Nephron (organoid): ENCODE results near the gene PRKAB1.
A peak's percentile ranks its signal among the peaks of the same experiment; 100 is the strongest.

ENCODE experiments used
- H3K27ac Mint-ChIP-seq, 3 experiments: 2 replicates each; pipeline ENCODE4 v1.8.0; 2020; ENCODE audit warnings: mixed read lengths in 3 of 3, mild to moderate bottlenecking in 2 of 3, moderate library complexity in 1 of 3
- H3K27me3 Mint-ChIP-seq: 2 replicates; pipeline ENCODE4 v1.8.0; 2021; ENCODE audit warnings: low read depth, mild to moderate bottlenecking, moderate library complexity, mixed read lengths
- H3K36me3 Mint-ChIP-seq: 2 replicates; pipeline ENCODE4 v1.8.0; 2020; ENCODE audit warnings: low read depth, mixed read lengths
- H3K4me1 Mint-ChIP-seq: 2 replicates; pipeline ENCODE4 v1.8.0; 2020; ENCODE audit warnings: mixed read lengths
- H3K4me3 Mint-ChIP-seq, 3 experiments: 2 replicates each; pipeline ENCODE4 v1.8.0; 2020; ENCODE audit warnings: mild to moderate bottlenecking in 3 of 3, mixed read lengths in 3 of 3, moderate library complexity in 2 of 3
- H3K9me3 Mint-ChIP-seq: 2 replicates; pipeline ENCODE4 v1.8.0; 2020; ENCODE audit warnings: mixed read lengths
- TF ChIP-seq, protein P1 (sequence below), 3 experiments: fragments of 200-600 bp; sonication (generic); IDR thresholded peaks; one replicate each; pipeline ENCODE4 v1.5.0; 2021; ENCODE audit warnings: antibody characterized with exemption in 3 of 3; ENCODE audit not compliant: unreplicated experiment in 3 of 3

Gene PRKAB1

DNA sequence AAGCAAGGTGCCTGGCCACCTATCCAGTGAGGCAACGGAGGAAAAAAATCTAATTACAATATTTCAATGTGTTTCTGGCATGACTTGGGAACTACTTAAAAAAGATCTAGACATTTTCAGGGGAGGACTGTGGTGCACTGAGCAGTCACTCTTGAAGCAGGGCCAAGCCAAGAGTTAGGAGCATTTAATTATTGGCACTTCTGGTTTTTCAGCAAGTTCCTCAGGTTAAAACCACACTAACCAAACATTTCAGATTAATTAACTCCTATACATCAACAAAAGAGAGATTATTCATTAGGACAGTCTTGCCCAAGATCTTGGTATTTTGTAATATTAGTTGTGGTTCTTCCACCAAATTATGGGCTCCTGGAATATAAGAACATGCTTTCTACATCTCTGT is 25.6 kb downstream of the PRKAB1 start:
- no peaks in the 10 kb centered on the region for H3K9me3 Mint-ChIP-seq
- H3K4me3 Mint-ChIP-seq, result no peak overlapping the region
- no peaks in the 10 kb centered on the region for H3K27me3 Mint-ChIP-seq
- peak overlapping the region; percentile 76 to 92 (median 84) for H3K27ac Mint-ChIP-seq
- peaks cover 28% of the 10 kb centered on the region for H3K36me3 Mint-ChIP-seq
- TF ChIP-seq, protein P1, sequence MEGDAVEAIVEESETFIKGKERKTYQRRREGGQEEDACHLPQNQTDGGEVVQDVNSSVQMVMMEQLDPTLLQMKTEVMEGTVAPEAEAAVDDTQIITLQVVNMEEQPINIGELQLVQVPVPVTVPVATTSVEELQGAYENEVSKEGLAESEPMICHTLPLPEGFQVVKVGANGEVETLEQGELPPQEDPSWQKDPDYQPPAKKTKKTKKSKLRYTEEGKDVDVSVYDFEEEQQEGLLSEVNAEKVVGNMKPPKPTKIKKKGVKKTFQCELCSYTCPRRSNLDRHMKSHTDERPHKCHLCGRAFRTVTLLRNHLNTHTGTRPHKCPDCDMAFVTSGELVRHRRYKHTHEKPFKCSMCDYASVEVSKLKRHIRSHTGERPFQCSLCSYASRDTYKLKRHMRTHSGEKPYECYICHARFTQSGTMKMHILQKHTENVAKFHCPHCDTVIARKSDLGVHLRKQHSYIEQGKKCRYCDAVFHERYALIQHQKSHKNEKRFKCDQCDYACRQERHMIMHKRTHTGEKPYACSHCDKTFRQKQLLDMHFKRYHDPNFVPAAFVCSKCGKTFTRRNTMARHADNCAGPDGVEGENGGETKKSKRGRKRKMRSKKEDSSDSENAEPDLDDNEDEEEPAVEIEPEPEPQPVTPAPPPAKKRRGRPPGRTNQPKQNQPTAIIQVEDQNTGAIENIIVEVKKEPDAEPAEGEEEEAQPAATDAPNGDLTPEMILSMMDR (IDR thresholded peaks at IDR 0.05; ENCODE audit: unreplicated experiment in 3 of 3), result no peak
- H3K4me1 Mint-ChIP-seq, result peaks cover 24% of the 10 kb centered on the region

DNA sequence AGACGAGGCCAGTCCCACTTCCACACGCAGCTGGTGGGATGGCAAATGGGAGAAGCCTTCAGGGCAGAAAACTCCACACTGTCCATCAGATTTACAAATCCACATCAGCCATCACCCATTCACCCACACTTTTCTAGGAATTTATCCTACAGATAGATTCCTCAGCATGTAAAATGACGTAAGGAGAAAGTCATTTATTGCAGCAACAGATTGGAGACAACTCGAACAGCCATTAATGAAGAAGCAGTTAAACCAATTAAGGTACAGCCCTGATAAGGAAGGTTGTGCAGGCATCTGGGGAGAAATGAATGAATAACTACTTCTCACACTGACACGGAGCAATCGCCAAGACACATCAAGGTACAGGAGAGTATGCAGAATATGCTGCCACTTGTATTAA is 26.2 kb downstream of the PRKAB1 start:
- Mint-ChIP-seq H3K36me3 (peaks cover 28% of the 10 kb centered on the region), H3K27me3 (no peaks in the 10 kb centered on the region), H3K4me1 (peaks cover 24% of the 10 kb centered on the region), H3K27ac (peak overlapping the region; percentile 43 to 84 (median 53)), H3K4me3 (no peak overlapping the region), H3K9me3 (no peaks in the 10 kb centered on the region)
- TF ChIP-seq, protein P1 (IDR thresholded peaks at IDR 0.05; ENCODE audit: unreplicated experiment in 3 of 3), result no peak

DNA sequence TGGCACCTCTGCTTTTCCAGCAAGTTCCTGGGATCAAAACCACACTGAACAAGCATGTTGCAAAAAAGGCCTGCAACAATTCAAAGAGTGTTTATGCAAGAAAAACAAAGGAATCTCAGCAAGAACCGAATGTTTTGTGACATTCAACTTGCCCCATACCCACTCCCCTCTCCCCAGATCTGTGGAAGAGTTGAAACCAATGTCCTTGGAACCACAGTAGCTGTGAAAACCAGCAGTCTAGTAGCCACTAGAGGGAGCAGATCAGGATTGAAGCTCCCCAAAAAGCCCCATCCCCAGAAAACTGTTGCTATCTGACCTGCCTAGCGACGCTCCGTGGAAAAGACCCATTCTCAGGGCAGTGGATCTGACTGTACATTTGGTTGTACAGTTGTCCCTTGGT is 27.1 kb downstream of the PRKAB1 start:
- Mint-ChIP-seq H3K4me3 (no peak overlapping the region), H3K36me3 (peaks cover 32% of the 10 kb centered on the region), H3K9me3 (no peaks in the 10 kb centered on the region), H3K27ac (no peak overlapping the region), H3K4me1 (peaks cover 24% of the 10 kb centered on the region), H3K27me3 (no peaks in the 10 kb centered on the region)
- TF ChIP-seq, protein P1 (IDR thresholded peaks at IDR 0.05; ENCODE audit: unreplicated experiment in 3 of 3), result peak; percentile 34 to 44 (median 34)

DNA sequence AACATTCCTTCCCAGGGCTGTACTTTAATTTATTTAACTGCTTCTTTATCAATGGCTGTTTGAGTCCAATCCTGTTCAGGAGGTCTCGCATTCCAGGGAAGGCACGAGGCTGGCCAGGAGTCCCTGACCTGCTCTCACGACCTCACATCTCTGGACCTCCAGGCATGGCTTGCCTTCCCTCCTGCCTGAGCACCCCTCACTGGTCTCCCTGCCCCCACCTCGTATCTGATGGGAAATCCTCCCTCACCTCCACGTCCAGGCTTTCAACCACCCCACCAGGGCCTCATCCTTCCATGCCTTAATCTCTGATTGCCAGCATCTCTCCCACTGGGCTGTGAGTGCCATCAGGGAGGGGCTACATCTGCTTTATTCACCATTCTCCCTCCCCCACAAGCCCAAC is 29.0 kb downstream of the PRKAB1 start:
- H3K27ac Mint-ChIP-seq, result peak overlapping the region in 2 of 3 experiments; percentile 53 to 80
- no peaks in the 10 kb centered on the region for H3K27me3 Mint-ChIP-seq
- peaks cover 33% of the 10 kb centered on the region for H3K36me3 Mint-ChIP-seq
- H3K4me3 Mint-ChIP-seq, result no peak overlapping the region
- no peaks in the 10 kb centered on the region for H3K9me3 Mint-ChIP-seq
- TF ChIP-seq, protein P1 (IDR thresholded peaks at IDR 0.05; ENCODE audit: unreplicated experiment in 3 of 3), result no peak
- H3K4me1 Mint-ChIP-seq, result peaks cover 24% of the 10 kb centered on the region

DNA sequence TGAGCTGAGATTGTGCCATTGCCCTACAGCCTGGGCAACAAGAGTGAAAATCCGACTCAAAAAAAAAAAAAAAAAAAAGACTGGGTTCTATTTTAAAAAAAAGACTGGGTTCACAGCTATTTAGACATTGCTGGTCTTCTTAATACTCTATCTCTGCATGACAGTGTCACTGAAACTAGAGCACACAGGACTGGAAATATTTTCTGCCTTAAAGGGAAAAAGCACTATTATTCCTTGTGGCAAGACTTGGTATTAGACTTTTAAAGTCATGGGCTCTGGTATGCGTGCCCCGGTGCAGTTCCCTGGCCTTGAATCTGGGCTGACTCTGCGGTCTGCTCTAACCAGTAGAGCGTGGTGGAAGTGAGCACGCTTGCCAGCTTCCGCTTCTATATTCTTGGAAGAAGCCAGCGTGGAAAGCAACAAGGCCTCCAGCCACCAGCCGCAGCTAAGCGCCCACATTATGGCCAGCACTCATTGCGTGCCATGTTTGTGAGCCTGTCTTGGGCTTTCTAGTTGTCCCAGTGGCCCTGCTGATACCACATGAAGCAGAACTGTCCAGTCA is 31.3 kb downstream of the PRKAB1 start:
- no peaks in the 10 kb centered on the region for H3K9me3 Mint-ChIP-seq
- H3K27ac Mint-ChIP-seq, result peak overlapping the region; percentile 36 to 82 (median 67)
- peaks cover under 1% of the 10 kb centered on the region for H3K4me1 Mint-ChIP-seq
- TF ChIP-seq, protein P1 (IDR thresholded peaks at IDR 0.05; ENCODE audit: unreplicated experiment in 3 of 3), result no peak
- H3K27me3 Mint-ChIP-seq, result no peaks in the 10 kb centered on the region
- H3K36me3 Mint-ChIP-seq, result peaks cover 34% of the 10 kb centered on the region
- H3K4me3 Mint-ChIP-seq, result no peak overlapping the region

DNA sequence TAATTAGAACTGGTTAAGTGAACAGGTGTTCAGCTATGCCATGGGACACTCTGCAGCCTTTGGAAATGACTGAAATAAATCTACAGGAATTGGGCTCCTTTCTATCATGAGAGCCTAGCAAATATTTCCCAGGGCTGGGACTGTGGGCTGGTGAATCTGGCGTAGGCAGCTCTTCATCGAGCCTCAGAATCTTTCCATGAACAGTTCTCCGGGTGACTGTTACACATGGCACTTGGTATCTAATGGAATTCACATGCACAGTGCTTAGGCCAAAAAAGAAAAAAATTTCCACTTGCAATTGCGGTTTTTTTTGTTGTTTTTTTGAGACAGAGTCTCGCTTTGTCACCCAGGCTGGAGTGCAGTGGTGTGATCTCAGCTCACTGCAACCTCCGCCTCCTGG is 32.1 kb downstream of the PRKAB1 start:
- Mint-ChIP-seq H3K4me1 (no peaks in the 10 kb centered on the region), H3K4me3 (no peak overlapping the region), H3K36me3 (peaks cover 35% of the 10 kb centered on the region), H3K9me3 (no peaks in the 10 kb centered on the region), H3K27me3 (no peaks in the 10 kb centered on the region), H3K27ac (peak overlapping the region in 2 of 3 experiments; percentile 36 to 67)
- TF ChIP-seq, protein P1 (IDR thresholded peaks at IDR 0.05; ENCODE audit: unreplicated experiment in 3 of 3), result no peak
